HUDEP-2 (cell line): Measurements from ENCODE around the gene FGF9.

Experiments used
- DNase-seq, 76 experiments: peaks; one replicate each; lab custom pipeline; 2025; ENCODE audit not compliant: unreplicated experiment in 76 of 76; lab: John Stamatoyannopoulos, UW

FGF9 gene

DNA sequence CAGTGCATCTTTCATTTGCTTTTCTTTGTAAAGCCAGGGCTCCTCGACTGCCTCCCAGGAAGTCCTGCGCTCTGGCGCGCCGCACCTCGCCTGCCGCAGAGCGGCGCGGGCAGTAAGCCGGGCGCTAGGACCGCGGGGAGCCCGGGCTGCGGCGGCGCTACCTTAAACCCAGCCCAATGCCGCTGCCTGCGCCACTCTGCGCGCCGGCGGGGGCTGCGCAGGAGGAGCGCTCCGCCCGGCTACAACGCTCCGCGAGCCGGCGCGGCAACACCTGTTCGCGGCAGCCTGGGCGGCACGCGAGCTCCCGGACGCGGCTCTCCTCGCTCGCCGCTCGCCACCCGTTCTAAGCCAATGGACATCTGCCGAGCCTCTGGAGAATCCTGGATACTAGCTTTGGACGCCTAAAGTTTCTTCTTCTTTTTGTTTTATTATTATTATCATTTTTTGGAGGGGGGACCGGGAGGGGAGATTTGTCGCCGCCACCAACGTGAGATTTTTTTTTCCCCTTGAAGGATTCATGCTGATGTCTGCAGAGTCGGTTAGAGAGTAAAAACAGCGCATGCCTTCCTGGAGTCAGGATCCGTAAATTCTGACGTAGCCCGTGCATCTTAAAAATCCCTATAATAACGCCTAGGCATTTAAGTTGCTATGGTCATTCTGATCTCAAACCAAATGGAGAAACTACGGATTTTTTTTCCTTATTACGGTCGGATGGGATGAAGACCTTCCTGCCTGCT, at the start of gene FGF9:
Gene FGF9, plus strand, starts transcription at position 191 of the 737 bp plus-strand sequence. CDS start 840 bp downstream, outside the sequence.
- DNase-seq: peak in 69 of 76 experiments; percentile 5 to 79 (median 54)

GRCh38 chr13:21625366-21625765, 45.5 kb upstream of the FGF9 start:
- DNase-seq: peak in 30 of 76 experiments; percentile 0 to 53 (median 24)

- no peak for DNase-seq
These were observed 38.7 kb upstream of the FGF9 start for GRCh38 chr13:21632196-21632595.

GRCh38 chr13:21636656-21637055, 34.2 kb upstream of the FGF9 start:
- no peak for DNase-seq

DNA sequence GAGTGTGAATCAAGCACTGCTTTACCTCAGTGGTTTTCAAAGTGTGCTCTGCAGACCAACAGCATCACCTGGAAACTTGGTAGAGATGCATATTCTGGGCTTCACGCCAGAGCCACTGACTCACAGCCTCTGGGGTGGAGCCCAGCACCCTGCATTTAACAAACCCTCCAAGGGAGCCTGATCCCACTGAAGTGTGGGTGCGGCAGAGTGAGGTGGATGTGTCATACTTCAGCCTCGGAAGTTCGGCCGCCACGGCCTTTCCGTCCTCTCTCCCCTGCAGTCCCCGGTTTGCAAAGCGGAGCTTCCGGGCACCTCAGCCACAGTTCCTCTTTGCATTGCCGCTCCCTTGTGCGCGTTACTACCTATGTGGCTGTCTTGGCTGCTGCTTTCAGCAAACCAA, 33.6 kb upstream of the FGF9 start:
- peak in 69 of 76 experiments; percentile 6 to 85 (median 59) for DNase-seq

DNA sequence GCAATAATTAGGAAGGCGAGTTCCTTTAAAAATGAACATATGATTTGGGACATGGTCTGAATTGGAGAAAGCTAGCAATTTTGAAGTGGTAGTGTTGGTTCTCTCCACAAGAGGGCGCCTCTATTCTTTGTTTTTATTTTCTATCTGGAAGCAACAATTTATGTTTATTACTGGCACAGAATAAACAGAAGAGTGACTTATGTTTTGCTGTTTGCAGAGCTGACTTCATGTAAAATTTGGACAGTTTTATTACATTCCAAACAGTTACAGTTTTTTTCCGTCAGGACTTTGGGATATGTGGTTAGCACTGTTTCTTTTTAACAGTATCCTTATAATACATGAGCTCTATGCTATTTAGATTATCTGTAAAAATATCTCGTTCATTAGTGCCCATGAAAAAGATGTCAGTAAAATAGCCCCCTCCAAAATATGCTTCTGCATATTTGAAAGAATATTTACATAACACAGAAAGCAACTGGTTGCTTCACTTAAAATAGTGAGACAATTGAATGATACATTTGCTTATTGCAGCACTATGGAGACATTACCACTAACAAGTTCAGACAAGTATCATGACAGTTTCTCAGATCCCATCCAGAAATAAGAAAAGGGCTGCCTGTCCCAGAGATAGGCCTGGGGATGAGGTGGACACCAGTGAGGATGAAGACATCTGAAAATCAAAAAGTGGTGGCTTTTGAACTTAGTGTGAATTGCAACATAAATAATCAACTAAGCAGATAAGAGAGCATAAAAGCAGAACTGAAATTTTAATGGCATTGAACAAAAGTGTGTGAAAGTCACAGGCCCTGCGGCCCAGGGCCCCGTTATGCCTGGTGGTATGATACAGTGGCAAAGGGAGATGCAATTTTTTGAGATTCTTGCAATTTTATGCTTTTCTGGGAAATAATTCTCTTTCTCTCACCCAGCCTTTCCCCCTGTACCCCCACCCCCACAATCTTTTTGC, 32.3 kb upstream of the FGF9 start:
- DNase-seq: peak in 26 of 76 experiments; percentile 1 to 49 (median 18)

GRCh38 chr13:21639561-21639960, 31.3 kb upstream of the FGF9 start:
- DNase-seq: no peak

GRCh38 chr13:21641629-21642028, 29.2 kb upstream of the FGF9 start:
- DNase-seq: no peak

- DNase-seq: peak in 15 of 76 experiments; percentile 4 to 45 (median 16)
These were observed 13.3 kb upstream of the FGF9 start for GRCh38 chr13:21657538-21657937.

DNA sequence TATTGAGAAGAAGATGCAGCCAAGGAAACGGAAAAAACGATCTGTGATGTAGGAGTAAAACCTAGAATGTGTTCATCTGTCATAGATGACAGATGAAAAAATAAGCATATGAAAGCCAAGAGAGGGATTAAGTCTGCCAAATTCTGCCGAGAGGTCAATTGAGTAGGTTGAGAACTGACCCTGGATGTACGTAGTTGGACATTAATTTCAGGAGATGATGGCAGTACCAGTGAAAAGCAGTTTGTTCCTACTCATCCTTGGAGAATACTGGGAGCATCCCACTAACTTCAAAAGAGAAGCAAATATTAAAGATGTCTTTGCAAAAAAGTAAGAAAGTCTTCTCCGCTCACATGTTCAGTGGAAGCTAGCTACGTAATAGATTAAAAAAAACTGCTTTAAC, 11.8 kb upstream of the FGF9 start:
- no peak for DNase-seq

DNA sequence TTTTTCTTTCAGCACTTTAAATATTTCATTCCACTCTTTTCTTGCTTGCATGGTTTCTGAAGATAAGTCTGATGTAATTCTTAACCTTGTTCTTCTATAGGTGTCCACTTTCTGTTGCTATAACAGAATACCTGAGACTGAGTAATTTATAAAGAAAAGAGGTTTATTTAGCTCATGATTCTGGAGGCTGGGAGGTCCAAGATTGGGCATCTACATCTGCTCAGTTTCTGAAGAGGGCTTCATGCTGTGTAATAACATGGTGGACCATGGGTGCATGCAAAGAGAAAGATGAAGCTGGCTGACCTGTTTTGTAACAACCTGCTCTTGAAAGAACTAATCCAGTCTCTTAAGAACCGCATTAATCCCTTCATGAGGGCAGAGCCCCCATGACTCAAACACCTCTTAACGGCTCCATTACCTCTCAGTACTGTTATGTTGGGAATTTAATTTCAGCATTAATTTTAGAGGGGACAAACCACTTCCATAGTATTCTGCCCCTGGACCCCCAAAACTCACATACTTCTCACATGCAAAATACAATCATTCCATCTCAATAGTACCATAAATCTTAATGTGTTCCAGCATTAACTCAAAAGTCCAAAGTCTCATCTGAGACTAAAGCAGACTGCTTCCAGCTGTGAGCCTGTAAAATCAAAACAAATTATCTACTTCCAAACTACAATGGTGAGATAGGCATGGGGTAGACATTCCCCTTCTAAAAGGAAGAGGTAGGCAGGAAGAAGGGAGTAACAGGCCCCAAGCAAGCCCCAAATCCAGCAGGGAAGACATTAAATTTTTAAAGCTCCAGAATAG, 9.6 kb upstream of the FGF9 start:
- no peak for DNase-seq

GRCh38 chr13:21663197-21663596, 7.7 kb upstream of the FGF9 start:
- no peak for DNase-seq

- DNase-seq: no peak
These were observed 2.1 kb upstream of the FGF9 start for GRCh38 chr13:21668732-21669275.

DNA sequence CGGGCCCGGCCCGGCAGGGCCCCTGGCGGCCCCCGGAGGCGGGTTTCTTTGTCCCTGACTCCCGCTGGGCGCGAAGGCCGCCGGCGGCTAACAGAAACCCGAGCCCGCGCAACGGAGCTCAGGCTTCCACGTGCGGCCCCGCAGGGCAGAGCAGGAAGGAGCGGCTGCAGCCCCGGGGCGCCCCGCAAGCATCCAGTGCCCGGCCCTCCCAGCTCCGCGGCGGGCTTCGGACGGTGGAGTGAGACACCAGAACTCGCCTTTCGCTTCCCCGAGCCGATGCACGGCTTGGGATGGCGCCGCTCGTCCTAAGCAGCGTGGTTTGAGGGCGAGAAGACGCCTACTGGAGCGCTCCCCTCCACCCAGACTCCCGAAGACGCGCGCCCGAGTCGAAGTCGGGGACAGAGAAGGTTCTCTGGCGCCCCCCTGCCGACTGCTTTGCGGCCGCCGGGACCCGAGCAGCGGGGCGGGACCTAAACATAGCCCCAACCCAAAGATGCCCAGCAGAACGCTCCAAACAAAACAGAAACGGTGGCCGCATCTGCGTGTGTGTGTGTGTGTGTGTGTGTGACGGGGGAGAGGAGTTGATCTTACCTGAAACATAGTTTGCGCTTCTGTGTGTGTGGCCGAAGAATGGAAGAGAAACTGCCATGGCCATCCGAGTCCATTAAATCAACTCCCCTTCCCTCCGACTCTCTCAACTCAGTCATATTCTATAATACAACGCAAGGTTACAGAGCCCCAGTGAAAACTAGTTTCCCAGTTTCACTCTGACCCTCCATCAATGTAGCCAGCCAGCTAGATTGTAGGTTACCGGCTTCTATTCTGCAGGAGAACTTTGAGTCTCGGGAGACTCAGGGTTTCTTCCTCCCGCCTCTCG, 629 bp upstream of the FGF9 start:
- peak in 63 of 76 experiments; percentile 7 to 76 (median 49) for DNase-seq

DNA sequence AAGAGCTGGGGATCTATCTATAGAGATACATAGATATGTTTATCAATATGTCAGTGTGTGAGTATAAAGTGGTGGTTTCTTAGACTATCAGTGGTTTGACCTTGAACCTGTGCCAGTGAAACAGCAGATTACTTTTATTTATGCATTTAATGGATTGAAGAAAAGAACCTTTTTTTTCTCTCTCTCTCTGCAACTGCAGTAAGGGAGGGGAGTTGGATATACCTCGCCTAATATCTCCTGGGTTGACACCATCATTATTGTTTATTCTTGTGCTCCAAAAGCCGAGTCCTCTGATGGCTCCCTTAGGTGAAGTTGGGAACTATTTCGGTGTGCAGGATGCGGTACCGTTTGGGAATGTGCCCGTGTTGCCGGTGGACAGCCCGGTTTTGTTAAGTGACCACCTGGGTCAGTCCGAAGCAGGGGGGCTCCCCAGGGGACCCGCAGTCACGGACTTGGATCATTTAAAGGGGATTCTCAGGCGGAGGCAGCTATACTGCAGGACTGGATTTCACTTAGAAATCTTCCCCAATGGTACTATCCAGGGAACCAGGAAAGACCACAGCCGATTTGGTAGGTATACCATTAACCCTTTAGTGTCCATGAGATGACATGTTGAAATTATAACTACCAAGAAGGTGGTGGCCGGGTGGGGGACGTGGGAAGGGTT, 880 bp downstream of the FGF9 start:
- no peak for DNase-seq

DNA sequence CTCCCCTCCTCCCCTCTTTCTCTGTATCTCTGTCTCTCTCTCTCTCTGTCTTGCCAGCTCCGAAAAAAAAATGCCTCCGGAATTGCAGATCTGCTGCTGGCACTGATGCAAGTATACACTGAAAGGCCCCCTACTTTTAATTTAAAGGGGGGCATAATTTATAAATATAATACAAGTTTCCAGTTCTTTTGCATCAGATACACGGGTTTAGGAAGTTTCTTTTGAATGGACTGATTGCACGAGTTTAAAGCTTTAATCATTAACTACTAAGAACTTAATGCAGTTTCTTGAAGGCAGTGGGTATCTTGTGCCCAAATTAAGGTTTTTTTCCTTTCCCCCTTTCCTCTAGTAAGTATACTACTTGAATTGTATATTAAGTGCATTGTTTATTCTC, 1.4 kb downstream of the FGF9 start:
- no peak for DNase-seq

GRCh38 chr13:21672796-21673538, 2.1 kb downstream of the FGF9 start:
- DNase-seq: peak in 39 of 76 experiments; percentile 4 to 56 (median 34)

DNA sequence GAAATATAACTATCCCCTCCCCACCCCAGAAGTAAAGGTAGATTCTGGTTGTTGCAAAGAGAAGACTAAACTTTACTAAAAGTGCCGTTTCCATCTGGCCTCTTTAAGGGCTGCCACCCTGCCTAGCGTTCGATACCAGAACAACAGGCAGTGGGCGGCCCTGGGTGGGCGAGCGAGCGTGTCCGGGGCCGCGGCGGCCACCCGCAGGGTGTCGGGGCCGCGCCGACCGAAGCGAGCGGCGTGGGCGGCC, 2.6 kb downstream of the FGF9 start:
- peak in 10 of 76 experiments; percentile 11 to 54 (median 26) for DNase-seq
